Fibroblast of skin of right biceps (primary cell): ENCODE data around the gene NFATC2.
"Not testable (repeated sequence)": the region's sequence is repeated elsewhere in the genome, so short reads cannot be mapped to it uniquely, and the experiment has no call there.

ENCODE experiments used
- DNase-seq: peaks from one replicate; pipeline ENCODE4 v3.0.0-alpha.2; 2013

The NFATC2 gene

GRCh38 chr20:51346686-51347485 lies 195.6 kb downstream of the NFATC2 start:
- peak; percentile 62 for DNase-seq

- peak; percentile 66 for DNase-seq
Measured at GRCh38 chr20:51345601-51346101, 196.9 kb downstream of the NFATC2 start.

GRCh38 chr20:51343802-51344201 lies 198.7 kb downstream of the NFATC2 start:
- DNase-seq = not testable (repeated sequence)

- DNase-seq = no peak
Measured at GRCh38 chr20:51342510-51343236, 199.8 kb downstream of the NFATC2 start.

GRCh38 chr20:51341581-51341980 lies 200.9 kb downstream of the NFATC2 start:
- DNase-seq = peak; percentile 58

GRCh38 chr20:51340451-51340840 lies 202.1 kb downstream of the NFATC2 start:
- DNase-seq = no peak

GRCh38 chr20:51339721-51340450 lies 202.6 kb downstream of the NFATC2 start:
- DNase-seq = no peak

GRCh38 chr20:51338692-51339440 lies 203.7 kb downstream of the NFATC2 start:
- DNase-seq = peak; percentile 84

GRCh38 chr20:51337126-51337805 lies 205.3 kb downstream of the NFATC2 start:
- no peak for DNase-seq
